Fibroblast of villous mesenchyme (primary cell): ENCODE data around the gene ACTMAP. TPM values are rescaled to one million over a fixed set of nuclear protein-coding genes. Genes with fewer than 3 reads are reported as not detected.
A peak's percentile ranks its signal among the peaks of the same experiment; 100 is the strongest.

Experiments used
- DNase-seq: peaks from one replicate; pipeline ENCODE4 v3.0.0-alpha.2; 2010; ENCODE audit warnings: low read depth
- H3K4me3 ChIP-seq: 2 replicates; pipeline ENCODE4 v1.5.1; 2011; ENCODE audit warnings: low read depth, mild to moderate bottlenecking, low read length
- CTCF ChIP-seq: IDR thresholded peaks from 2 replicates; pipeline ENCODE4 v1.5.1; 2012; ENCODE audit warnings: low read depth, mild to moderate bottlenecking, low read length; ENCODE audit not compliant: insufficient read depth
- total RNA-seq: library from RNA; depleted of rRNA; stranded (reverse); fragments of >200 nt; gene quantifications from 2 replicates; pipeline ENCODE4 v1.2.3, GENCODE V29; 2012

The ACTMAP gene
- total RNA-seq, 1 donor = 0.86 TPM

- DNase-seq = no peak
- no peak for TF ChIP-seq CTCF
- no peak overlapping the region for H3K4me3 ChIP-seq
Observed at GRCh38 chr19:40780582-40780981, 30.3 kb upstream of the ACTMAP start.

- TF ChIP-seq CTCF = no peak
- peak; percentile 42 for DNase-seq
- H3K4me3 ChIP-seq = peak overlapping the region; percentile 83
Observed at GRCh38 chr19:40778706-40779284, 28.5 kb upstream of the ACTMAP start.

GRCh38 chr19:40777937-40778705, 27.8 kb upstream of the ACTMAP start, which contains the start of gene RAB4B:
Gene RAB4B, plus strand, starts transcription at chr19:40778247. Its CDS starts 129 bp downstream, at chr19:40778376.
- TF ChIP-seq CTCF = no peak
- peak within 1 kb of the TSS; percentile 83 for H3K4me3 ChIP-seq
- DNase-seq = peak; percentile 100

- no peak for TF ChIP-seq CTCF
- peak overlapping the region; percentile 65 for H3K4me3 ChIP-seq
- DNase-seq = no peak
Observed at GRCh38 chr19:40777645-40777936, 27.3 kb upstream of the ACTMAP start.

GRCh38 chr19:40776932-40777644, 26.8 kb upstream of the ACTMAP start:
- no peak for TF ChIP-seq CTCF
- peak overlapping the region; percentile 65 for H3K4me3 ChIP-seq
- peak; percentile 95 for DNase-seq

- no peak overlapping the region for H3K4me3 ChIP-seq
- TF ChIP-seq CTCF = no peak
- no peak for DNase-seq
Observed at GRCh38 chr19:40776364-40776763, 26.1 kb upstream of the ACTMAP start.
